GM13977 (cell line): ENCODE measurements around the gene GGTA1.

Experiments
- DNase-seq: peaks from one replicate; pipeline ENCODE4 v3.0.0; 2012; ENCODE audit warnings: low spot score
- in situ Hi-C: fragments of 300-500 bp; cut with MboI; formaldehyde crosslinking; loops from one replicate; pipeline ENCODE4 v1.12.0; 2022; ENCODE audit warnings: low sequenced_read_pairs, low pct_unique_long_range_greater_than_20kb, mixed read lengths, inconsistent platforms; ENCODE audit not compliant: unreplicated experiment
- TF ChIP-seq, protein P1 (sequence below): IDR thresholded peaks from 2 replicates; pipeline ENCODE4 v1.5.1; 2012; ENCODE audit warnings: mild to moderate bottlenecking, control low read depth; ENCODE audit not compliant: insufficient read depth; ENCODE audit errors: extremely low read depth, missing control alignments

The GGTA1 gene

GRCh38 chr9:121491111-121491510, 8.5 kb downstream of the GGTA1 start:
- no peak for DNase-seq
- TF ChIP-seq, protein P1, sequence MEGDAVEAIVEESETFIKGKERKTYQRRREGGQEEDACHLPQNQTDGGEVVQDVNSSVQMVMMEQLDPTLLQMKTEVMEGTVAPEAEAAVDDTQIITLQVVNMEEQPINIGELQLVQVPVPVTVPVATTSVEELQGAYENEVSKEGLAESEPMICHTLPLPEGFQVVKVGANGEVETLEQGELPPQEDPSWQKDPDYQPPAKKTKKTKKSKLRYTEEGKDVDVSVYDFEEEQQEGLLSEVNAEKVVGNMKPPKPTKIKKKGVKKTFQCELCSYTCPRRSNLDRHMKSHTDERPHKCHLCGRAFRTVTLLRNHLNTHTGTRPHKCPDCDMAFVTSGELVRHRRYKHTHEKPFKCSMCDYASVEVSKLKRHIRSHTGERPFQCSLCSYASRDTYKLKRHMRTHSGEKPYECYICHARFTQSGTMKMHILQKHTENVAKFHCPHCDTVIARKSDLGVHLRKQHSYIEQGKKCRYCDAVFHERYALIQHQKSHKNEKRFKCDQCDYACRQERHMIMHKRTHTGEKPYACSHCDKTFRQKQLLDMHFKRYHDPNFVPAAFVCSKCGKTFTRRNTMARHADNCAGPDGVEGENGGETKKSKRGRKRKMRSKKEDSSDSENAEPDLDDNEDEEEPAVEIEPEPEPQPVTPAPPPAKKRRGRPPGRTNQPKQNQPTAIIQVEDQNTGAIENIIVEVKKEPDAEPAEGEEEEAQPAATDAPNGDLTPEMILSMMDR, result no peak

DNA sequence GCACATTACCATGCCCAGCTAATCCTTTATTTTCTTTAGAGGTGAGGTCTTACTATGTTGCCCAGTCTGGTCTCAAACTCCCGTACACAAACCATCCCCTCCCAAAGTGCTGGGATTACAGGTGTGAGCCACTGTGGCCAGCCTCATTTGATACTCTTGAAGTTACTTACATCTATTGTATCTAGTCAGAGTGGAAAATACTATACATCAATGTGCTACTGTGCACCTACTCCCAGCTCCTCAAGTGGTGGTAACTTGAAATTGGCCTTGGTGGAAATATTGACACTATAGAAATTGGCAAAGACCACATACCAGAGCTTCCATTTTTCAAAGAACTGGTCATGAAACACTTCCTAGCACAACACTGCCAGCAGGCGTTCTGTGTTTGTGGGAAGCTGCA, 10.3 kb downstream of the GGTA1 start:
- TF ChIP-seq, protein P1, result no peak
- in situ Hi-C loops, result no loop called here
- DNase-seq, result no peak

More at GRCh38 chr9:121491111-121491510, 8.5 kb downstream of the GGTA1 start:
- in situ Hi-C loops, result no loop called here

DNA sequence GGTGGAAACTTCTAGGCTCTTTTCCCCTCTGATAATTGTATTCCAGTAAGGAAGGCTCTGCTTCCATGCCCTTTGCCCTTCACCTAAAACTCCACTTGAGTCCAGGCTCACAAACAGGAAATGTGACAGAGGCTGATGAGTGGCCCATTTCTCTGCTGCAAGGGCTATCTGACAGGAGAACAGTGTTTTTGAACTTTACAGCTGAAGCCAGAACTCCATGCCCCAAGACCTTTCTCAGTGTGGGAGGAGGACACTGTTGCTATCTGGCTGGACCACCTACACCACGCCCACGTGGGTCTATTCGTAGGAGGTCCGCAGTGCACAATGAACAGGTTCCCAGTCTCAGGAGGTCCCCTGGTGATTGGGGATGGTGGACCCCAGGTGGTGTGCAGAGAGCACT, 13.6 kb downstream of the GGTA1 start:
- in situ Hi-C loops, result no loop called here
- DNase-seq, result no peak
- TF ChIP-seq, protein P1, result no peak

GRCh38 chr9:121485623-121486022, 14.0 kb downstream of the GGTA1 start:
- TF ChIP-seq, protein P1, result no peak
- DNase-seq, result no peak
- in situ Hi-C loops, result no loop called here

DNA sequence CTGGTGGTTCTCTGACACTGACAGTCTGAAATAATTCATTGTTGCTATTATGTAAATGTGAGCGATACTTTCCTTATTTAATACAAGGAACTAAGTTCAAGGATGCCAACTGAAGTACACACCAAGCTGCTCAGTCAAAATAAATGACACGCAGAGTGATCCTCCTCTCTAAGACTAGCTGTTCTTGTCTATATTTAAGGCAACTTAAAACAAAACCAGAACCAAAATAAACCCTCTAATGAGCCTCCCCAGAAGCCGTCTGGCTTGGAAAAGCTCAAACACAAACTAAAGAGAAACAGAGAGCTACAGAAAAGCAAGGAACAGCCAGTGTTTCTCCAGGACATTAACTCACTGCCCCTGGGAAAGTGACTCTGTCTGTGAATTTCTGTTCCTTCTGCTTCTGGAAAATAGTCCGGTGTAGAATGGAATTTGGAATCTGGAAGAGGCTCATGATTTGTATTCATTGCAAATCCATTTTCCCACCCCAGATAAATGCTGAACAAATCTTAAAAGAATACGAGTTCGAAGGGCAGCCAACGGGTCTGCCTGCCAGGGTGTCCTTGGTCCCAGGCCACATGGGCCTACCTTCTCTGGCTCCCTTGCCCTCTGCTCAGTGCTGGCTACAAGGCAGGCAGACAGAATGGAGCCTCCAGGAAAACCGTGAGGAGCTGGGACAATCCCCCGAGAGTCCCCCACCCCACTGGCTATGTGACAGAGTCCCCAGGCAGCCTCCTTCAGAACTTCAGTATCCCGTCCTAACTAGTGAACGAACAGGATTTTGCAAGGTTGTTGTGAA, 14.8 kb downstream of the GGTA1 start:
- in situ Hi-C loops, result no loop called here
- TF ChIP-seq, protein P1, result no peak

DNA sequence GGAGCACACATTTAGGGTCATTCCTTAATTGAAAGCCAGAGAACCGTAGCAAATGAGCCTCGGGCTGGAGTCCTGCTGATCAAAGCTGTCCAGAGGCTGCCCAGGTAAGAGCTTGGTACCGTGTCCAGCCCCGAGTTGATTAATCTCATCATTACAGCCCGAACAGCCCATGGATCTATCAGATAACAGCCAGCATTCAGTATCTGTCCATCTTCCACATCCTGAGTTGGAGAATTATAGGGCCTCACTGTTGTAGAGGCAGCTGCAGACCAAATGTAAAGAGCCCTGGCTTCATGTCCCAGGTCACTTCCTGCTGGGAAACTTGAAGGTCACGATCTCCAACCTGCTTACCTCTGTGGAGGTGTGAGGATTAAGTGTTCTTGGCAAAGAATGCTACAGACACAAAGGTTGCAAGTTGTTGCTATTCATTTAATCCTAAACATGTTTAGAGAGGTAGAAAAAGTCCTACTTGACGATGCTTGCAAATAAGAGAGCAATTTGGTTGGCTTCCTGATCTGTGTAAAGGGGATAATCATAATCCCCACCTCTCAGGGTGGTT, 16.1 kb downstream of the GGTA1 start:
- no peak for DNase-seq
- TF ChIP-seq, protein P1, result no peak
- in situ Hi-C loops, result no loop called here

More for the DNA sequence above, 14.8 kb downstream of the GGTA1 start:
- no peak for DNase-seq
